Measurements from ENCODE around the gene KDM3A.

Gene KDM3A

DNA sequence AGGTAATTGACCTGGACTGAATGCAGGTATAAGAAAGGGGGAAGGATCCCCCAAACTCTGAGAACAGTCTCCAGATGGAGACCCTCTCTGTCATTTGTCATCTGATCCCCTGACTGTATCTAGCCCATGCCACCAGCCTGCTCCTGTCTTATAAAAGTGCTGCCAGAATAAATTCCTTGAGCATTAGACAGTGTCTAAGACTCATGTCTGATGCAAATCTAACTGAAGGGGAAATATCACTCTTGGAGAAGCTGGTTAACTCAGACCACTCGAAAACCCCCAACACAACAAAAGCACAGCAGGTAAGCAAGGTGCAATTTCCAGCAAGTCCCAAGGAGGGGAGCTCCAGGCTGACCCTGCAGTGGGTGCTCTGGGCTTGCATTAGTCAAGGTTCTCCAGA is 40.9 kb upstream of the KDM3A start:
- Histone ChIP-seq H3K9me3 (ENCODE audit: control insufficient read depth, insufficient read depth, low read depth, low read length) (no peaks in the 10 kb centered on the region), H3K4me3 (ENCODE audit: low read depth, low read length) (no peak overlapping the region), H3K27ac (ENCODE audit: extremely low read depth, low read depth, low read length) (no peak overlapping the region), H3K4me1 (ENCODE audit: control insufficient read depth, insufficient read depth, low read length) (no peaks in the 10 kb centered on the region), H3K36me3 (ENCODE audit: control insufficient read depth in 2 of 2, insufficient read depth in 1 of 2, low read length in 2 of 2) (no peaks in the 10 kb centered on the region)
- no peak for TF ChIP-seq ZNF785 (tag by site-specific recombination; IDR thresholded peaks at IDR 0.05)
- TF ChIP-seq ZNF157 (tag by site-specific recombination; IDR thresholded peaks at IDR 0.05) = no peak
- TF ChIP-seq, protein P1, sequence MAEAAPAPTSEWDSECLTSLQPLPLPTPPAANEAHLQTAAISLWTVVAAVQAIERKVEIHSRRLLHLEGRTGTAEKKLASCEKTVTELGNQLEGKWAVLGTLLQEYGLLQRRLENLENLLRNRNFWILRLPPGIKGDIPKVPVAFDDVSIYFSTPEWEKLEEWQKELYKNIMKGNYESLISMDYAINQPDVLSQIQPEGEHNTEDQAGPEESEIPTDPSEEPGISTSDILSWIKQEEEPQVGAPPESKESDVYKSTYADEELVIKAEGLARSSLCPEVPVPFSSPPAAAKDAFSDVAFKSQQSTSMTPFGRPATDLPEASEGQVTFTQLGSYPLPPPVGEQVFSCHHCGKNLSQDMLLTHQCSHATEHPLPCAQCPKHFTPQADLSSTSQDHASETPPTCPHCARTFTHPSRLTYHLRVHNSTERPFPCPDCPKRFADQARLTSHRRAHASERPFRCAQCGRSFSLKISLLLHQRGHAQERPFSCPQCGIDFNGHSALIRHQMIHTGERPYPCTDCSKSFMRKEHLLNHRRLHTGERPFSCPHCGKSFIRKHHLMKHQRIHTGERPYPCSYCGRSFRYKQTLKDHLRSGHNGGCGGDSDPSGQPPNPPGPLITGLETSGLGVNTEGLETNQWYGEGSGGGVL (tag by site-specific recombination; IDR thresholded peaks at IDR 0.05) = no peak
- TF ChIP-seq ZNF19 (tag by site-specific recombination; IDR thresholded peaks at IDR 0.05; ENCODE audit: low read depth) = no peak
- TF ChIP-seq, protein P2, sequence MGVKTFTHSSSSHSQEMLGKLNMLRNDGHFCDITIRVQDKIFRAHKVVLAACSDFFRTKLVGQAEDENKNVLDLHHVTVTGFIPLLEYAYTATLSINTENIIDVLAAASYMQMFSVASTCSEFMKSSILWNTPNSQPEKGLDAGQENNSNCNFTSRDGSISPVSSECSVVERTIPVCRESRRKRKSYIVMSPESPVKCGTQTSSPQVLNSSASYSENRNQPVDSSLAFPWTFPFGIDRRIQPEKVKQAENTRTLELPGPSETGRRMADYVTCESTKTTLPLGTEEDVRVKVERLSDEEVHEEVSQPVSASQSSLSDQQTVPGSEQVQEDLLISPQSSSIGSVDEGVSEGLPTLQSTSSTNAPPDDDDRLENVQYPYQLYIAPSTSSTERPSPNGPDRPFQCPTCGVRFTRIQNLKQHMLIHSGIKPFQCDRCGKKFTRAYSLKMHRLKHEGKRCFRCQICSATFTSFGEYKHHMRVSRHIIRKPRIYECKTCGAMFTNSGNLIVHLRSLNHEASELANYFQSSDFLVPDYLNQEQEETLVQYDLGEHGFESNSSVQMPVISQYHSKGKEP (tag by site-specific recombination; IDR thresholded peaks at IDR 0.05) = no peak
- no peak for TF ChIP-seq GLIS2 (tag by site-specific recombination; IDR thresholded peaks at IDR 0.05)
- no peak for TF ChIP-seq ZBTB21 (tag by site-specific recombination; IDR thresholded peaks at IDR 0.05)
- TF ChIP-seq KLF8 (tag by site-specific recombination; IDR thresholded peaks at IDR 0.05) = no peak
- TF ChIP-seq ZNF658 (tag by site-specific recombination; IDR thresholded peaks at IDR 0.05) = no peak
- TF ChIP-seq BCL11B (tag by site-specific recombination; IDR thresholded peaks at IDR 0.05; ENCODE audit: low read depth) = no peak
- TF ChIP-seq ZNF266 (tag by site-specific recombination; IDR thresholded peaks at IDR 0.05; ENCODE audit: low read depth) = no peak
- TF ChIP-seq, protein P3, sequence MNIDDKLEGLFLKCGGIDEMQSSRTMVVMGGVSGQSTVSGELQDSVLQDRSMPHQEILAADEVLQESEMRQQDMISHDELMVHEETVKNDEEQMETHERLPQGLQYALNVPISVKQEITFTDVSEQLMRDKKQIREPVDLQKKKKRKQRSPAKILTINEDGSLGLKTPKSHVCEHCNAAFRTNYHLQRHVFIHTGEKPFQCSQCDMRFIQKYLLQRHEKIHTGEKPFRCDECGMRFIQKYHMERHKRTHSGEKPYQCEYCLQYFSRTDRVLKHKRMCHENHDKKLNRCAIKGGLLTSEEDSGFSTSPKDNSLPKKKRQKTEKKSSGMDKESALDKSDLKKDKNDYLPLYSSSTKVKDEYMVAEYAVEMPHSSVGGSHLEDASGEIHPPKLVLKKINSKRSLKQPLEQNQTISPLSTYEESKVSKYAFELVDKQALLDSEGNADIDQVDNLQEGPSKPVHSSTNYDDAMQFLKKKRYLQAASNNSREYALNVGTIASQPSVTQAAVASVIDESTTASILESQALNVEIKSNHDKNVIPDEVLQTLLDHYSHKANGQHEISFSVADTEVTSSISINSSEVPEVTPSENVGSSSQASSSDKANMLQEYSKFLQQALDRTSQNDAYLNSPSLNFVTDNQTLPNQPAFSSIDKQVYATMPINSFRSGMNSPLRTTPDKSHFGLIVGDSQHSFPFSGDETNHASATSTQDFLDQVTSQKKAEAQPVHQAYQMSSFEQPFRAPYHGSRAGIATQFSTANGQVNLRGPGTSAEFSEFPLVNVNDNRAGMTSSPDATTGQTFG (tag by site-specific recombination; IDR thresholded peaks at IDR 0.05; ENCODE audit: borderline replicate concordance) = no peak
- TF ChIP-seq ZNF677 (tag by site-specific recombination; IDR thresholded peaks at IDR 0.05) = no peak
- no peak for TF ChIP-seq ZEB2 (tag by site-specific recombination; IDR thresholded peaks at IDR 0.05)
- no peak for TF ChIP-seq SP7 (tag by site-specific recombination; IDR thresholded peaks at IDR 0.05)
- no peak for TF ChIP-seq ZNF112 (tag by site-specific recombination; IDR thresholded peaks at IDR 0.05)
- TF ChIP-seq ZNF76 (tag by site-specific recombination; IDR thresholded peaks at IDR 0.05; ENCODE audit: borderline replicate concordance, low read depth) = no peak
- POLR2A ChIA-PET = no interaction called here
- CTCF ChIA-PET = interaction anchor here (0.6 to 0.7 kb wide), 2 partner anchors 28 to 365 kb away, joined by 3 to 6 read pairs; no protein-coding TSS in a partner anchor

DNA sequence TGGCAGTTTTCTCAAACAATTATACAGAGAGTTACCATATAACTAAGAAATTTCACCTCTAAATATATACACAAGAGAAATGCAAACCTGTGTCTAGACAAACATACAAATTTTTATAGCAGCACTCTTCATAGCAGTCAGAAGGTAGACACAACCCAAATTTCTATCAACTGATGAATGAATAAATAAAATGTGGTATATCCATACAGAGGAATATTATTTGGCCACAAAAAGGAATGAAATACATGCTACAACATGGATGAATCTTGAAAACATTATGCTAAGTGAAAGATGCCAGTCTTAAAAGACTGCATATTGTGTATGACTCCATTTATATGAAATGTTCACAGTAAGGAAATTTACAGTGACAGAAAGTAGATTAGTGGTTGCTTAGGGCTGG is 30.6 kb upstream of the KDM3A start:
- Histone ChIP-seq H3K27ac (ENCODE audit: extremely low read depth, low read depth, low read length) (no peak overlapping the region), H3K36me3 (ENCODE audit: control insufficient read depth in 2 of 2, insufficient read depth in 1 of 2, low read length in 2 of 2) (no peaks in the 10 kb centered on the region), H3K9me3 (ENCODE audit: control insufficient read depth, insufficient read depth, low read depth, low read length) (no peaks in the 10 kb centered on the region), H3K4me1 (ENCODE audit: control insufficient read depth, insufficient read depth, low read length) (no peaks in the 10 kb centered on the region), H3K4me3 (ENCODE audit: low read depth, low read length) (no peak overlapping the region)
- CTCF ChIA-PET = no interaction called here
- no peak for TF ChIP-seq ZNF549 (tag by site-specific recombination; IDR thresholded peaks at IDR 0.05)
- TF ChIP-seq, protein P4, sequence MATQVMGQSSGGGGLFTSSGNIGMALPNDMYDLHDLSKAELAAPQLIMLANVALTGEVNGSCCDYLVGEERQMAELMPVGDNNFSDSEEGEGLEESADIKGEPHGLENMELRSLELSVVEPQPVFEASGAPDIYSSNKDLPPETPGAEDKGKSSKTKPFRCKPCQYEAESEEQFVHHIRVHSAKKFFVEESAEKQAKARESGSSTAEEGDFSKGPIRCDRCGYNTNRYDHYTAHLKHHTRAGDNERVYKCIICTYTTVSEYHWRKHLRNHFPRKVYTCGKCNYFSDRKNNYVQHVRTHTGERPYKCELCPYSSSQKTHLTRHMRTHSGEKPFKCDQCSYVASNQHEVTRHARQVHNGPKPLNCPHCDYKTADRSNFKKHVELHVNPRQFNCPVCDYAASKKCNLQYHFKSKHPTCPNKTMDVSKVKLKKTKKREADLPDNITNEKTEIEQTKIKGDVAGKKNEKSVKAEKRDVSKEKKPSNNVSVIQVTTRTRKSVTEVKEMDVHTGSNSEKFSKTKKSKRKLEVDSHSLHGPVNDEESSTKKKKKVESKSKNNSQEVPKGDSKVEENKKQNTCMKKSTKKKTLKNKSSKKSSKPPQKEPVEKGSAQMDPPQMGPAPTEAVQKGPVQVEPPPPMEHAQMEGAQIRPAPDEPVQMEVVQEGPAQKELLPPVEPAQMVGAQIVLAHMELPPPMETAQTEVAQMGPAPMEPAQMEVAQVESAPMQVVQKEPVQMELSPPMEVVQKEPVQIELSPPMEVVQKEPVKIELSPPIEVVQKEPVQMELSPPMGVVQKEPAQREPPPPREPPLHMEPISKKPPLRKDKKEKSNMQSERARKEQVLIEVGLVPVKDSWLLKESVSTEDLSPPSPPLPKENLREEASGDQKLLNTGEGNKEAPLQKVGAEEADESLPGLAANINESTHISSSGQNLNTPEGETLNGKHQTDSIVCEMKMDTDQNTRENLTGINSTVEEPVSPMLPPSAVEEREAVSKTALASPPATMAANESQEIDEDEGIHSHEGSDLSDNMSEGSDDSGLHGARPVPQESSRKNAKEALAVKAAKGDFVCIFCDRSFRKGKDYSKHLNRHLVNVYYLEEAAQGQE (tag by site-specific recombination; IDR thresholded peaks at IDR 0.05) = no peak
- TF ChIP-seq ZNF175 (tag by site-specific recombination; IDR thresholded peaks at IDR 0.05) = no peak
- no peak for TF ChIP-seq ZNF701 (tag by site-specific recombination; IDR thresholded peaks at IDR 0.05)
- TF ChIP-seq ZNF140 (tag by site-specific recombination; IDR thresholded peaks at IDR 0.05) = no peak
- no peak for TF ChIP-seq KLF16 (tag by site-specific recombination; IDR thresholded peaks at IDR 0.05)
- TF ChIP-seq, protein P5, sequence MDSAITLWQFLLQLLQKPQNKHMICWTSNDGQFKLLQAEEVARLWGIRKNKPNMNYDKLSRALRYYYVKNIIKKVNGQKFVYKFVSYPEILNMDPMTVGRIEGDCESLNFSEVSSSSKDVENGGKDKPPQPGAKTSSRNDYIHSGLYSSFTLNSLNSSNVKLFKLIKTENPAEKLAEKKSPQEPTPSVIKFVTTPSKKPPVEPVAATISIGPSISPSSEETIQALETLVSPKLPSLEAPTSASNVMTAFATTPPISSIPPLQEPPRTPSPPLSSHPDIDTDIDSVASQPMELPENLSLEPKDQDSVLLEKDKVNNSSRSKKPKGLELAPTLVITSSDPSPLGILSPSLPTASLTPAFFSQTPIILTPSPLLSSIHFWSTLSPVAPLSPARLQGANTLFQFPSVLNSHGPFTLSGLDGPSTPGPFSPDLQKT (IDR thresholded peaks at IDR 0.05; ENCODE audit: borderline replicate concordance, low read depth, low read length) = no peak
- TF ChIP-seq ZNF600 (tag by site-specific recombination; IDR thresholded peaks at IDR 0.05) = no peak
- POLR2A ChIA-PET = no interaction called here

Data from HEK293 (cell line).